ENCODE measurements around the gene CLCF1.
A peak's percentile ranks its signal among the peaks of the same experiment; 100 is the strongest.

The CLCF1 gene

GRCh38 chr11:67395555-67396258 lies 22.3 kb upstream of the CLCF1 start:
- DNase-seq (ENCODE audit: low read depth in 2 of 2): no peak

GRCh38 chr11:67393990-67394389 lies 20.6 kb upstream of the CLCF1 start:
- no peak for DNase-seq (ENCODE audit: low read depth in 2 of 2)

DNA sequence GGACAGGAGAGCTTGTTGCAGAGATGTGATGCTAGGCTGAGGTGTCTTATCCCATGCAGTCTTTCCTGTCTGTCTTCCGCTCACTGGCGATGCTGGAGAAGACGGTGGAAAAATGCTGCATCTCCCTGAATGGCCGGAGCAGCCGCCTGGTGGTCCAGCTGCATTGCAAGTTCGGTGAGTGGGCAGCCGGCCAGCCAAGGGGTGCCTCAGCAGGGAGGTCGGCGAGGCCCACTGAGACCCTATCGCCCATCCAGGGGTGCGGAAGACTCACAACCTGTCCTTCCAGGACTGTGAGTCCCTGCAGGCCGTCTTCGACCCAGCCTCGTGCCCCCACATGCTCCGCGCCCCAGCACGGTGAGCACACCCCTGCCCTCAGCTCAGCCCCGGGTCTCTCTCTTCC lies 20.0 kb upstream of the CLCF1 start:
- no peak for DNase-seq (ENCODE audit: low read depth in 2 of 2)

- DNase-seq (ENCODE audit: low read depth in 2 of 2): no peak
These were observed 18.9 kb upstream of the CLCF1 start for GRCh38 chr11:67392183-67392715.

DNA sequence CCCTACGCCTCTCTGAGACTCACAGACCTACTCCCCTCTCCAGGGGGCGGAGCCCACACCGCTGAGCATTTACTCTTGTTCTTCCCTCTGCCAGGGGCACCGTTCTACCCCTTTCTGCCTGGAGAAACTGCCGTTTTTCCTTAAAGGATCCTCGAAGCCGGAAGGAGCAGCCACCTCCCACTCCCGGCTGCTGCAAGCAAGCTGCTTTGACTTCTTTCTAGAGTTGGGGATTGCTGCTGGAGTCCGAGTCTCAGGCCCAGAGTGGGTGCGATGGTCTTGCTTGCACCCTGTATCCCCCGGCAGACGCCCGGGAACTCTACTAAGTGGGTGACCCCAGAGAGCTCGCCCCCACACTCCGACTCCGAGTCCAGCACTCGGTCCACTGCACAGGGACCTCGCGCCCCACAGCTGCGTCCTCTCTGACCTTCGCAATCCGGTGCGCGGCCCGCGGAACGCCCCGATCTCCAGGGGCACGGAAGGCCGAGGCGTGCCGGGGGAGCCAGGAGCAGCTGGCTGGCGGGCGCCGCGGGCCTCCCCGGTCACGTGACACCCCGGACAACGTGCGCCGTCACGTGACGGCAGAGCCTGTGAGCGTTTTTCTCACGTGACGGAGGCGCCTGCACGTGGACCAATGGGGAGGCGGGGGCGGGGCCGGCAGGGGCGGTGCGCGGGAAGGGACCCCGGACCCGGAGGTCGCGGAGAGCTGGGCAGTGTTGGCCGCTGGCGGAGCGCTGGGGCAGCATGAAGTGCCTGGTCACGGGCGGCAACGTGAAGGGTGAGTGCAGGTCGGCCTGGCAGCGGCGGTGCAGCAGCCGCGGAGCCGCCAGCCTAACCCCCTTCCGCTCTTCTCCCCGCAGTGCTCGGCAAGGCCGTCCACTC lies 18.1 kb upstream of the CLCF1 start, which contains the start of gene RAD9A:
Gene RAD9A (plus strand): TSS at position 683 of the 879 bp plus-strand sequence. CDS start 59 bp downstream, at position 742.
- DNase-seq (ENCODE audit: low read depth in 2 of 2): peak; percentile 88 to 92

DNA sequence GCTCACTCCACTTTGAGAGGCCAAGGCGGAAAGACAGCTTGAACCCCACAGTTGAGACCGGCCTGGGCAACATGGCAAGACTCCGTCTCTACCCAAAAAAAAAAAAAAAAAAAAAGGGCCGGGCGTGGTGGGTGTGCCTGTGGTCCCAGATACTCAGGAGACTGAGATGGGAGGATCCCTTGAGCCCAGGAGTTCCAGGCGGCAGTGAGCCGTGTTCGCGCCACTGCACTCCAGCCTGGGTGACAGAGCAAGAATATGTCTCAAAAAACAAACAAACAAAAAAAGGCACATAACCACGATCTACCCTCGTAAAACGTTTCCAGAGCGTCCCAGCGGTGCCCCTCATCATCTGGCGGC lies 17.5 kb upstream of the CLCF1 start:
- DNase-seq (ENCODE audit: low read depth in 2 of 2): no peak

DNA sequence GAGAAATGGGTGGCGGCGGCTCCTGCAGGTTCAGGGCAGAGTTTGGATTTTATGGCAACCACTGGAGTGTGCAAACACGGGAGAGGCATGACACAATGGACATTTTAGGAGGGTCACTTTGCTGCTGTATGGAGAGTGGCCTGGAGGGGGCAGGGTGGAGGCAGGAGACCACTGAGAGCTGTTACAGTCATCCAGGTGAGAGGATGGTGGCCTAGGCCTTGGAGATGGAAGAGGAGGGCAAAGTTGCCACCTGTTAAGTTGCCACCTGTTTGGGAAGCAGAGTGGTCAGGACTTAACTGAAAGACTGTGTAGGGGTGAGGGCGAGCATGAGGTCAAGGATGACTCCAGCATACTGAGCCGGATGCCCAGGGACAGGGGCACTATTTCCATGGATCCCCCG lies 16.1 kb upstream of the CLCF1 start:
- DNase-seq (ENCODE audit: low read depth in 2 of 2): no peak

- no peak for DNase-seq (ENCODE audit: low read depth in 2 of 2)
These were observed 14.1 kb upstream of the CLCF1 start for GRCh38 chr11:67387518-67387917.

GRCh38 chr11:67387069-67387468 lies 13.7 kb upstream of the CLCF1 start:
- no peak for DNase-seq (ENCODE audit: low read depth in 2 of 2)

DNA sequence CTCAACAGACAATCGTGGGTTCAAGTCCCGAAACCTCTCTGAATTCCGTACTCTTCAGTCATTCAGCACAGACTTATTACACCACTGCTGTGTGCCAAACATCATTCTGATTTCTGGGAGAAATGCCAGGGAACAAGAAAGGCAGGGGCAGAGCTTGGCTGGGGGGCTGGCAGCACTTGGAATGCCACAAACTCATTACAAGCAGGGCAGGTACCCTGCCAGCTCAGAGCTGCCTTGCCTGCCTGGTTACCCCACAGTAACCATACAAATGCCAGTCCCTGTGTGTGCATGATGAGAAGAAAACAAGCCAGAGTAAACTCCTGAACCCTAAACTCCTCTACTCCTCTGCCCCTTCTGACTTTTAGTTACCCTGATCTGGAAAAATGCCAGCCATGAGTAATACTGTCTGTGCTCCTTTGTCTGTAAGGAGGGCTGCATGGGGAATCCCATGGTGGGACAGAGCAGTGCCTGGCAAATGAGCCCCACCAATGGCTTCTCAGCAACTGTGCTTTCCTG lies 11.5 kb upstream of the CLCF1 start:
- no peak for DNase-seq (ENCODE audit: low read depth in 2 of 2)

- peak; percentile 66 to 75 for DNase-seq (ENCODE audit: low read depth in 2 of 2)
These were observed 9.1 kb upstream of the CLCF1 start for GRCh38 chr11:67382276-67383136.

- no peak for DNase-seq (ENCODE audit: low read depth in 2 of 2)
These were observed 8.0 kb upstream of the CLCF1 start for GRCh38 chr11:67381244-67381972.

DNA sequence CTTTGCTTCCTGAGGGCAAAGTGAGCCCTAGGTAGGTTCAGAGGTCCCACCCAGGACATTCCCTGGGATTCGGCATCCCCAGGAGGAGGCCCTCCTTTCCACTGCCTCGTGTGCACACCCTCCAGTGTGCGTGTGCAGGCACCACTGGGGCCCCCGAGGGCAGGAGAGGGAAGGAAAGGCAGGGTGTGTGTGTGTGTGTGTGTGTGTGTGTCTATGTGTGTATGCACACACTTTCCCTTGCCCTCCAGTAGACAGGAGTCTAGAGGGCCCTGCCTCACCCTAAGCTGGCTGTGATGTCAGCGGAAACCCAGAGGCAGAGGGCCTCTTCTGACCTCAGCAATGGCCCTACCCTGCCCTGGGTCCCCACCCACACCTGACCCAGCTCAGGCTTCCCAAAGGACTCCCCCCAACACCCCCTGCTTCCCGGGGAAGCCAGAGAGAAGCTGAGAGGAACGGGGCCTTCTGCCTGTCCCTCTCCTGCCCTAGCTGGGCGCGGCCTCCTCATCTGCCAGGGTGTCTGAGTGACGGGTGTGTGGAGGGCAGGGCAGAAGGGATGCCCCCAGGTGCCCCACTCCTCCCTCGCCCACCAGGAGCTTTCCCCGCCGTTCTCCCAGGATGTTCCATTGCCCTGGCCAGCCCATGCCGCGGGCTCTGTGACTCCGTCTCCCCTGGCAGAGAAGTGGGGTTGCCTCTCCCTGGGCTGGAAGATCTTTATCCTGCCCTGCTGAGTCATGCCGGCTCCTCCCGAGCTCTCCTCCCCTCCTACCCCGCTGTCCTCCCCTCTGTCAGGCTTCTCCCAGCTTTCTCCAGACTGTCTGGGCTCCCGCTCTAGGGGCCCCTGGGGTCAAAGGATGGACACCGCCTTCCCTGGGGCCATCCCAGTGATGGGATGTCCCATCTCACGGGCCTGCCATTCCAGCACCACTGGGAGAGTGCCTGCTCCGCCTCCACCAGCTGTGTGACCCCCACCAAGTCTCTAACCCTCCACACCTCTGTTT lies 6.0 kb upstream of the CLCF1 start:
- DNase-seq (ENCODE audit: low read depth in 2 of 2): no peak

DNA sequence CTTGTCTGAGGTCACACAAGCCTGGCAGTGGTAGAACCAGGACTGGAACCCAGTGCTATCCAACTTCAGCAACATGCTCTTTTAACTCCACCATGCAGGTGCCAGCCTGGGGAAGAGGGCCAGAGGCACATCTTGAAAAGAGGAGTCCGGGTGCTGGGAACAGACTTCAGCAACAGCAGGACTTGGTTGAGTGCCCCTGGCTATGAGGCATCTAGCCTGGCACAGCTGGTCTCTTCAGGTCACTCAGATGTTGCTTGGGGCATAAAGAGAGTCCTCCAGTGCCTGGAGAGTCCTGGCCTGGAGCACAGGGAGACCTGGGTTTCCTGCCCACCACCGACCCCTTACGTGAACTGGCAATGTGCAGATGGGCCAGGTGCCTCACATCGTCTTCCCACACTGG lies 5.1 kb upstream of the CLCF1 start:
- DNase-seq (ENCODE audit: low read depth in 2 of 2): no peak

- no peak for DNase-seq (ENCODE audit: low read depth in 2 of 2)
These were observed 3.7 kb upstream of the CLCF1 start for GRCh38 chr11:67376873-67377808.

DNA sequence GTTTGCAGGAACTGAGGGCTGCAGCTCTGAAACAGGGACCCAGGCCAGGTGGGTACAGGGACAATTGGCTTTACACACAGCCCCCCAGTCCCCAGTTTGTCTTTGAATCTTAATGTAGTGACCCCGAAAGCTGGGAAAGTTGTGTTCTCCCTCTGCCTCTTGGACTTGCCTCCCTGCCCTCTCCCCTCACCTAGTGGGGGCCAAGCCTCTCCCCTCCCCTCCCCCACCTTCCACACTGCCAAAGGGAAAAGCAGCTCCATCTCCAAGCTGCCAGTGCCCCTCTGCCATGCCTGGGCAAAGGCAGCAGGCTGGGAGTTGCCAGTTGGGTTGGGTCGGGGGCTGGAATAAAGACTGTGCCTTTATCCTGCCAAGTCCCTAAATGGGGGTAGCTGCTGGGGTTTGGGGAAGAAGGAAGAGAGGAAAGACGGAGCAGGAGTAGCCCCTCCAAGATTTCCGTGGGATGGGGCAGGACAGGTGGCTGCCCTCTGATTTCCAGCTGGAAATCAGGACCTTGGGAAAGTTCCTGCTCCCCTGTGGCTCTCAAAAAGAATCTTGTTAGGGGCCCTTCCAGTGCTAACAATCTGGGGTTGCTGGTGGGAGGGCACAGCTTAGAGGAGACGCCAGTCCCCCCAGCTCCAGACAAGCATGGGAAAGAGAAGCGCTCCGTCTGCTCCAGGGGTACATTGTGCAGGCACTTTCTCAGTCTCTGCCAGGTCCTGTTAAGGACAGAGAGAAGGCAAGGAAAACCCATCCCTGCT lies 2.8 kb upstream of the CLCF1 start:
- no peak for DNase-seq (ENCODE audit: low read depth in 2 of 2)

DNA sequence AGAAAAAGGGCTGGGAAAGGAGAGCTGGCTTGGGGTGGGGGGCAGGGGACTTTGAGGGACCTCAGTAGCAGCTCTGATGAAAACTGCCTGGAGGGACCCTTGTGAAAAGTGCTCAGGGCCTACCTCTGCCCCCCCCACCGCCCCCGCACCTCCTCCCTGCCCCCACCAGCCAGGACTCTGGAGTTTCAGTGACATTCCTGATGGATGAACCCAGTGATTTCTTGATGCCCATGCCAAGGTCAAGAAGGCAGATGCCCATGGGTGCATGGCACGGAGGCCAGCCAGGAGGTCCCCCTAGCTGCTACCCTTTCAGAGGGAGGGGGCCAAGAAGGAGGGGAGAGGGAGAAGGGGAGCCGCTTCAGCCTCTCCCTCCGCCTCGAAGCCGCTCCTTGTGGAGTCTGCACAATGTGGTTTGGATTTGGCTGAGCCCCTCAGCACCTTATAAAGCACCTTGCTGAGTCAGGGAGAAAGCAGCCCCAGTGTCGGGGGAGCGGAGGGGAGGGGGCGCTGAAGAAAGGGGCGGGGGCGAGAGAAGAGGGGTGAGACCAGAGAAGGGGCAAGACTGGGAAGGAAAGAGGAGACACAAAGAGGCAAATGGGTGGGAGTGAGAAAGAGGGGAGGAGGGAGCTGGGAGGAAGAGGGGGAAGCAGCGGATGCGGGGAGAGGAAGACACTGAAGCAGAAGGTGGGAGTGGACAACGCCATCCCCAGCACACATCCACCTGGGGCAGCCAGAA lies 2.1 kb upstream of the CLCF1 start:
- no peak for DNase-seq (ENCODE audit: low read depth in 2 of 2)

Data from stimulated activated CD8-positive, alpha-beta memory T cell treated with anti-CD3 and anti-CD28 coated beads, Interleukin-2, amount 100 ng/mL, for 1 hour (primary cell).